NCI-H2081 treated with DMSO at 0.1 percent for 48 hours (cell line): ENCODE results near the gene BAHCC1.
A peak's percentile ranks its signal among the peaks of the same experiment; 100 is the strongest.

Experiments
- DNase-seq: peaks from one replicate; lab custom pipeline; 2025; lab: John Stamatoyannopoulos, UW

The BAHCC1 gene

GRCh38 chr17:81480140-81481072 lies 85.1 kb downstream of the BAHCC1 start:
- DNase-seq, result no peak

- peak; percentile 28 for DNase-seq
These were observed 86.0 kb downstream of the BAHCC1 start for GRCh38 chr17:81481073-81481799.

- no peak for DNase-seq
These were observed 86.7 kb downstream of the BAHCC1 start for GRCh38 chr17:81481815-81482505.

GRCh38 chr17:81482673-81483072 lies 87.4 kb downstream of the BAHCC1 start:
- DNase-seq, result no peak

GRCh38 chr17:81483085-81483861 lies 88.0 kb downstream of the BAHCC1 start:
- DNase-seq, result no peak

GRCh38 chr17:81483862-81484194 lies 88.6 kb downstream of the BAHCC1 start:
- no peak for DNase-seq

- DNase-seq, result peak; percentile 76
These were observed 89.1 kb downstream of the BAHCC1 start for GRCh38 chr17:81484195-81484979.

- no peak for DNase-seq
These were observed 91.0 kb downstream of the BAHCC1 start for GRCh38 chr17:81486199-81486810.

GRCh38 chr17:81487089-81487486 lies 91.8 kb downstream of the BAHCC1 start:
- no peak for DNase-seq

- DNase-seq, result peak; percentile 31
These were observed 92.4 kb downstream of the BAHCC1 start for GRCh38 chr17:81487487-81488275.

- no peak for DNase-seq
These were observed 93.1 kb downstream of the BAHCC1 start for GRCh38 chr17:81488276-81488860.

GRCh38 chr17:81489012-81489997 lies 94.0 kb downstream of the BAHCC1 start:
- DNase-seq, result no peak

GRCh38 chr17:81489998-81490992 lies 95.0 kb downstream of the BAHCC1 start:
- no peak for DNase-seq

GRCh38 chr17:81491181-81491581 lies 95.9 kb downstream of the BAHCC1 start:
- DNase-seq, result no peak

GRCh38 chr17:81491761-81492160 lies 96.5 kb downstream of the BAHCC1 start:
- DNase-seq, result no peak

- DNase-seq, result no peak
These were observed 96.9 kb downstream of the BAHCC1 start for GRCh38 chr17:81492202-81492601.

- DNase-seq, result no peak
These were observed 97.4 kb downstream of the BAHCC1 start for GRCh38 chr17:81492706-81493105.
